ENCODE data around the gene NUAK1.

NUAK1 gene

GRCh38 chr12:106098691-106099200 lies 40.0 kb downstream of the NUAK1 start:
- no peak for DNase-seq (ENCODE audit: extremely low spot score)
- CTCF ChIA-PET, result interaction anchor here (1.0 kb wide), 1 partner anchor 36 kb away, joined by 3 read pairs; no protein-coding TSS in a partner anchor
- POLR2A ChIA-PET, result no interaction called here
- no peak for TF ChIP-seq CTCF (IDR thresholded peaks at IDR 0.05; ENCODE audit: control extremely low read depth, extremely low read depth, low read depth, missing control alignments)

- DNase-seq (ENCODE audit: extremely low spot score), result no peak
- no peak for TF ChIP-seq CTCF (IDR thresholded peaks at IDR 0.05; ENCODE audit: control extremely low read depth, extremely low read depth, low read depth, missing control alignments)
- ChIA-PET CTCF (interaction anchor here (1.5 kb wide), 1 partner anchor 39 kb away, joined by 3 read pairs; no protein-coding TSS in a partner anchor), POLR2A (no interaction called here)
These were observed 41.7 kb downstream of the NUAK1 start for GRCh38 chr12:106097011-106097410.

GRCh38 chr12:106096376-106096775 lies 42.4 kb downstream of the NUAK1 start:
- no peak for TF ChIP-seq CTCF (IDR thresholded peaks at IDR 0.05; ENCODE audit: control extremely low read depth, extremely low read depth, low read depth, missing control alignments)
- POLR2A ChIA-PET, result no interaction called here
- no peak for DNase-seq (ENCODE audit: extremely low spot score)
- CTCF ChIA-PET, result interaction anchor here (1.5 kb wide), 1 partner anchor 40 kb away, joined by 3 read pairs; no protein-coding TSS in a partner anchor

- POLR2A ChIA-PET, result no interaction called here
- no peak for DNase-seq (ENCODE audit: extremely low spot score)
- CTCF ChIA-PET, result no interaction called here
- TF ChIP-seq CTCF (IDR thresholded peaks at IDR 0.05; ENCODE audit: control extremely low read depth, extremely low read depth, low read depth, missing control alignments), result no peak
These were observed 44.5 kb downstream of the NUAK1 start for GRCh38 chr12:106094304-106094703.

GRCh38 chr12:106093246-106093645 lies 45.5 kb downstream of the NUAK1 start:
- CTCF ChIA-PET, result no interaction called here
- DNase-seq (ENCODE audit: extremely low spot score), result no peak
- TF ChIP-seq CTCF (IDR thresholded peaks at IDR 0.05; ENCODE audit: control extremely low read depth, extremely low read depth, low read depth, missing control alignments), result no peak
- POLR2A ChIA-PET, result no interaction called here

- ChIA-PET POLR2A (no interaction called here), CTCF (no interaction called here)
- TF ChIP-seq CTCF (IDR thresholded peaks at IDR 0.05; ENCODE audit: control extremely low read depth, extremely low read depth, low read depth, missing control alignments), result no peak
- DNase-seq (ENCODE audit: extremely low spot score), result no peak
These were observed 47.3 kb downstream of the NUAK1 start for GRCh38 chr12:106091446-106091820.
